RWPE2 (cell line): ENCODE measurements around the gene PLEKHF1.

Source experiments
- ATAC-seq: fragments of 200-7000 bp; cut with Tn5 transposase; 3 replicates; pipeline ENCODE4 v1.9.1; 2021; ENCODE audit warnings: low read depth
- DNase-seq: peaks from one replicate; pipeline ENCODE4 v3.0.0-alpha.2; 2020; ENCODE audit warnings: low spot score
- H3K27ac ChIP-seq: fragments of 450-650 bp; 2 replicates; pipeline ENCODE4 v1.5.1; 2017; ENCODE audit warnings: mild to moderate bottlenecking; ENCODE audit not compliant: poor library complexity, severe bottlenecking
- H3K27me3 ChIP-seq: fragments of 250-450 bp; sonication (Bioruptor Pico); 2 replicates; pipeline ENCODE4 v1.5.1; 2021; ENCODE audit warnings: mild to moderate bottlenecking, moderate library complexity; ENCODE audit not compliant: insufficient read depth, poor library complexity, severe bottlenecking
- H3K36me3 ChIP-seq: fragments of 250-450 bp; sonication (Bioruptor Pico); 2 replicates; pipeline ENCODE4 v1.5.1; 2020; ENCODE audit warnings: low read depth, mild to moderate bottlenecking, moderate library complexity
- H3K4me1 ChIP-seq: fragments of 250-450 bp; sonication (Bioruptor Pico); 2 replicates; pipeline ENCODE4 v1.5.1; 2021; ENCODE audit warnings: mild to moderate bottlenecking, moderate library complexity; ENCODE audit not compliant: insufficient read depth, poor library complexity, severe bottlenecking
- H3K4me3 ChIP-seq: fragments of 250-450 bp; sonication (Bioruptor Pico); 2 replicates; pipeline ENCODE4 v1.5.1; 2021; ENCODE audit warnings: mild to moderate bottlenecking, moderate library complexity; ENCODE audit not compliant: severe bottlenecking
- H3K9me3 ChIP-seq: fragments of 250-450 bp; sonication (Bioruptor Pico); 2 replicates; pipeline ENCODE4 v1.5.1; 2021; ENCODE audit warnings: mild to moderate bottlenecking, moderate library complexity; ENCODE audit not compliant: severe bottlenecking
- CTCF ChIP-seq: fragments of 450-650 bp; IDR thresholded peaks from one replicate; pipeline ENCODE4 v1.5.1; 2017; ENCODE audit warnings: mild to moderate bottlenecking, moderate library complexity; ENCODE audit not compliant: poor library complexity, severe bottlenecking

PLEKHF1 gene

GRCh38 chr19:29634423-29635130, 30.7 kb upstream of the PLEKHF1 start:
- ATAC-seq (no peak), DNase-seq (no peak)
- no peaks in the 10 kb centered on the region for H3K36me3 ChIP-seq
- no peak overlapping the region for H3K4me3 ChIP-seq
- H3K27ac ChIP-seq, result no peak overlapping the region
- no peaks in the 10 kb centered on the region for H3K9me3 ChIP-seq
- TF ChIP-seq CTCF, result no peak
- no peaks in the 10 kb centered on the region for H3K4me1 ChIP-seq
- no peaks in the 10 kb centered on the region for H3K27me3 ChIP-seq

- ATAC-seq (no peak), DNase-seq (no peak)
- Histone ChIP-seq H3K36me3 (no peaks in the 10 kb centered on the region), H3K9me3 (no peaks in the 10 kb centered on the region), H3K27me3 (no peaks in the 10 kb centered on the region), H3K4me3 (no peak overlapping the region), H3K4me1 (no peaks in the 10 kb centered on the region), H3K27ac (no peak overlapping the region)
- TF ChIP-seq CTCF, result no peak
Measured at GRCh38 chr19:29635963-29636362, 29.3 kb upstream of the PLEKHF1 start.

DNA sequence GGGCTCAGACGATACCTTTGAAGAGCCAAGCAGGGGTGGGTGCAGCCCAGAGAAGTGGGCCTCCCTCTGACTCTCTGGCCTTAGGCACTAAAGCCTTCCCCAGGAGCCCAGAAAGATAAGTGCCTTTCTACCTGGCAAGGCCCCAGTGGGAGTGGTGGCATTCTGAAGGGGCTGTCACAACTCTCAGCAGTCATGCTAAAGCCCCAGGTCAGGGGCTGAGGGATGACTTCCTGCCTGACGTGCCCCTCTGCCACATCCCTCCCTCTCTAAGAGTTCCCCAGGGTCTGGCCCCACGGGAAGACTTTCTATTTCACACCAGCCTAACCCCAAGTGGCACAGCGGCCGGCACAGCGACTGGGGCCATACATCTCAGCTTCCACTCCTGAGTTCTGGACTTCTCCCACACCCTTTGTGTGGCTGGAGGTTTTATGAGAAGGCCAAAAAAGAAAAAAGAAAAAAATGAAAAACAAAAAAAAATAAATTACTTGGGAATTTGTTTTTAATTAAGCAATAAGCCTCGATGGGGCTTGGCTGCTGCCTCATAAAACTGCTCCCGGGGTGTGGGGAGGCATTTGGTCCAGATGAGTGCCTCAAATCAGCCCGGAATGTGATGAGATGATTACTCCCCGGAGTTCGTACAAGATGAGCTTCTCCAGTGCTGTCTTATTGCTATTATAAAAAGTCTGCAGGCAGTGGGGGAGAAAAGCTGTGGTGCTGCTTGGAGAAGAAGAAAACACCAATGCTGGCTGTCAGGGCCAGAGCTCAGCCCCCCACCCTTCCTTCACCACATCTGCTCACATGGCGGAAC, 28.5 kb upstream of the PLEKHF1 start:
- Histone ChIP-seq H3K27ac (no peak overlapping the region), H3K9me3 (no peaks in the 10 kb centered on the region), H3K4me1 (no peaks in the 10 kb centered on the region), H3K36me3 (no peaks in the 10 kb centered on the region), H3K4me3 (no peak overlapping the region), H3K27me3 (no peaks in the 10 kb centered on the region)
- no peak for DNase-seq
- TF ChIP-seq CTCF, result no peak
- no peak for ATAC-seq

DNA sequence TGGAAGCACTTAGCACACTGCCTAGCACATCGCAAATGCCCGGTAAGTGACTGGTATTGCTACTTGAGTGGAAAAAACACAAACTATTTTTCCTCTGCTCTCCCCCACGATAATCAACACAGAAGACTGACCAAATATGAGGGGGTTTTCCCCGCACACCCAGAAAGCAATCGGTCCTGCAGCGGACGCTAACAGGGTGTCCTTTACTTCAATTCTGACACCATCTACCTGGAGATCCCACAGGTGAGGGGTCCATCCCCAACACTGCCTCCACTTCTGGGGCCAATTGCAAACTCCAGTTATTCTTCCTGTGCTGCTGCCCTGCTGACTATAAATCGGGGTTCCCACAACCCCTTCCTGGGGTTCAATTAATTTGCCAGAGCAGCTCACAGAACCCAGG, 26.2 kb upstream of the PLEKHF1 start:
- no peak overlapping the region for H3K4me3 ChIP-seq
- H3K27me3 ChIP-seq, result no peaks in the 10 kb centered on the region
- ATAC-seq, result no peak
- no peak for DNase-seq
- no peaks in the 10 kb centered on the region for H3K4me1 ChIP-seq
- H3K27ac ChIP-seq, result no peak overlapping the region
- H3K36me3 ChIP-seq, result no peaks in the 10 kb centered on the region
- no peak for TF ChIP-seq CTCF
- no peaks in the 10 kb centered on the region for H3K9me3 ChIP-seq

DNA sequence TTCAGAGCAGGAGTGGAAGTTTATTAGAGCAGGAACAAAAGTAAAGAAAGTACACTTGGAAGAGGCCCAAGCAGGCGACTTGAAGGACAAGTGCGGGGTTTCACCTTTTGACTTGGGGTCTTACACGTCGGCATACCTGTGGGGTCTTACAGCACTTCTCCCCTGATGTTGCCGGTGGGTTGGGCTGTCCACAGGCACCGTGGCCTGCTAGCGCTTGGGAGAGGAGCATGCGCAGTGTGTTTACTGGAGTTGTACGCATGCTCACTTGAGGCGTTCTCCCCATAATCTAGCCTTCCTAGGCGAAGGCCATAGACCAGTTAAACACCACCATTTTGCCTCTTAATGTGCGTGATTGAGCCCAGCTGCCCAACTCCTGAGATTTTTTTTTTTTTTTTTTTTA, 25.0 kb upstream of the PLEKHF1 start:
- ATAC-seq, result no peak
- no peak for DNase-seq
- no peaks in the 10 kb centered on the region for H3K4me1 ChIP-seq
- H3K9me3 ChIP-seq, result no peaks in the 10 kb centered on the region
- H3K4me3 ChIP-seq, result no peak overlapping the region
- no peak for TF ChIP-seq CTCF
- no peaks in the 10 kb centered on the region for H3K27me3 ChIP-seq
- H3K27ac ChIP-seq, result no peak overlapping the region
- no peaks in the 10 kb centered on the region for H3K36me3 ChIP-seq
